NCI-H187 treated with DMSO at 0.1 percent for 48 hours (cell line): ENCODE data around the gene FUT8.

Experiments used
- DNase-seq: peaks from one replicate; lab custom pipeline; 2025; lab: John Stamatoyannopoulos, UW

Gene FUT8

GRCh38 chr14:65774041-65774440 lies 361.5 kb downstream of the FUT8 start:
- no peak for DNase-seq

GRCh38 chr14:65776193-65776852 lies 363.8 kb downstream of the FUT8 start:
- DNase-seq, result no peak

- no peak for DNase-seq
Observed at GRCh38 chr14:65780566-65780965, 368.0 kb downstream of the FUT8 start.

- DNase-seq, result no peak
Observed at GRCh38 chr14:65783101-65783500, 370.6 kb downstream of the FUT8 start.

- DNase-seq, result no peak
Observed at GRCh38 chr14:65783576-65783975, 371.0 kb downstream of the FUT8 start.

- DNase-seq, result no peak
Observed at GRCh38 chr14:65784574-65784973, 372.0 kb downstream of the FUT8 start.

GRCh38 chr14:65787461-65787860 lies 374.9 kb downstream of the FUT8 start:
- no peak for DNase-seq

- no peak for DNase-seq
Observed at GRCh38 chr14:65788876-65789275, 376.3 kb downstream of the FUT8 start.

- no peak for DNase-seq
Observed at GRCh38 chr14:65789363-65789762, 376.8 kb downstream of the FUT8 start.

GRCh38 chr14:65790172-65790815 lies 377.8 kb downstream of the FUT8 start:
- no peak for DNase-seq

- DNase-seq, result no peak
Observed at GRCh38 chr14:65791191-65791981, 378.9 kb downstream of the FUT8 start.

GRCh38 chr14:65792208-65792905 lies 379.8 kb downstream of the FUT8 start:
- DNase-seq, result no peak
